ENCODE results near the gene CAV1.

Gene CAV1

DNA sequence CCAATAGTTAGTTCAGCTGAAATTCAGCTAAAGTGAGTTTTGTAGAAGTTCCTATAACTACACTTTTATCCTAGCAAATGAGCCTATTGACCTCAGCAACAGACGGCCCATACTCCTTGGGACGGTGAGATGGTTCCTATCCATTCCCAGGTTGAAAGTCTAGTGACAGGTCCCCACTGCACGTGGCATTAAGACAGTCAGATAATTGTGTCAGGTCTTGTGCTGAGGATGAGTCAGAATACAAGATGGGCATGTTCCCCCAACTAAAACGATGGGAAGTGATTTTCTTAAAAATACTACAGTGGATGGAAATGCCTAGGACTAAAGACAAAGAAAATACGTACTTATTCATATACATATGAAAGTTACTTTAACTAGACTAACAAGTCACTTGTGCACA lies 2.1 kb downstream of the CAV1 start:
- Histone ChIP-seq H3K4me3 (ENCODE audit: low read length in 2 of 2) (peak overlapping the region in 1 of 2 donors; percentile 49), H3K9ac (ENCODE audit: low read depth, low read length, poor library complexity) (no peak overlapping the region), H2AK5ac (ENCODE audit: low read depth, low read length) (no peak overlapping the region), H2BK12ac (ENCODE audit: low read length) (no peak overlapping the region), H2BK5ac (ENCODE audit: low read length) (no peak overlapping the region), H3K9me3 (replicated peaks in 1 of 2; ENCODE audit: control insufficient read depth in 2 of 2, insufficient read depth in 1 of 2, low read depth in 1 of 2, low read length in 2 of 2) (no peaks in the 10 kb centered on the region), H3K4ac (ENCODE audit: low read length) (no peak overlapping the region), H3K4me1 (ENCODE audit: control insufficient read depth in 2 of 2, insufficient read depth in 1 of 2, low read depth in 1 of 2, low read length in 2 of 2) (peaks cover 11 to 15% of the 10 kb centered on the region in 2 donors), H3K27me3 (ENCODE audit: control insufficient read depth in 3 of 3, insufficient read depth in 3 of 3, low read depth in 1 of 3, low read length in 3 of 3) (peaks cover 12 to 36% (median 27%) of the 10 kb centered on the region in 3 experiments), H3K36me3 (replicated peaks in 1 of 2; ENCODE audit: control insufficient read depth in 2 of 2, insufficient read depth in 2 of 2, low read length in 2 of 2) (no peaks in the 10 kb centered on the region), H3K79me1 (ENCODE audit: low read depth, low read length) (no peaks in the 10 kb centered on the region), H3K4me2 (ENCODE audit: insufficient read depth, low read length, poor library complexity, severe bottlenecking) (peak overlapping the region; percentile 96), H3K18ac (ENCODE audit: low read length) (no peak overlapping the region), H4K8ac (ENCODE audit: low read depth, low read length) (no peak overlapping the region), H3K27ac (replicated peaks; ENCODE audit: low read length) (no peak overlapping the region), H4K91ac (ENCODE audit: low read depth, low read length, poor library complexity) (no peak overlapping the region), H2BK15ac (ENCODE audit: low read length) (no peak overlapping the region), H2AFZ (ENCODE audit: low read length) (peak overlapping the region; percentile 92), H3K14ac (ENCODE audit: low read length) (no peak overlapping the region), H3K23ac (ENCODE audit: low read depth, low read length, poor library complexity) (peak overlapping the region; percentile 96), H2BK120ac (ENCODE audit: low read depth, low read length) (no peak overlapping the region)
- no CpG with 5 or more reads among the region's 5 CpGs for WGBS, 2 donors (ENCODE audit: extremely low coverage in 2 of 2, insufficient read length in 2 of 2, insufficient replicate concordance in 1 of 2)
- DNase-seq (ENCODE audit: low spot score): no peak

DNA sequence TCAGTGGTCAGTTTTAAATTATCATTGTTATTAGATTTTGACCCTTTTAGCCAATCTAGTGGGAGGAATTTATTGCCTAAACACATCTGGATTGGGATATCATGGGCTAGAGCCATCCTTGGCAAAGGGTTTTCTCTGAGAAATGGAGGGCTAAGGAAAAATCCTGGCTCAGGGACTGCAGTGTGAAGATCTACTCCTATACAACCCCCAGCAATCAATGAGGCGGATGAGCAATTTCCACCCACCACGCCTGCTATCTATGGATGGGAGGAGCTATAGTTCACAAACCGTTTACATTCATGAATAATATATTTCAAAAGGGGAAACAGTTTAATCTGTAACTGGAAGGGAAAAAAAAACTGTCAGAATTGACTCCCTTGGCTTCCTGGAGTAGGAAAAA lies 2.7 kb downstream of the CAV1 start:
- H3K4me2 ChIP-seq (ENCODE audit: insufficient read depth, low read length, poor library complexity, severe bottlenecking): no peak overlapping the region
- no peak overlapping the region for H3K27ac ChIP-seq (replicated peaks; ENCODE audit: low read length)
- H3K4me3 ChIP-seq (ENCODE audit: low read length in 2 of 2): no peak overlapping the region
- H2BK5ac ChIP-seq (ENCODE audit: low read length): no peak overlapping the region
- no peaks in the 10 kb centered on the region for H3K79me1 ChIP-seq (ENCODE audit: low read depth, low read length)
- H3K9me3 ChIP-seq (replicated peaks in 1 of 2; ENCODE audit: control insufficient read depth in 2 of 2, insufficient read depth in 1 of 2, low read depth in 1 of 2, low read length in 2 of 2): no peaks in the 10 kb centered on the region
- H3K23ac ChIP-seq (ENCODE audit: low read depth, low read length, poor library complexity): no peak overlapping the region
- no peak overlapping the region for H3K4ac ChIP-seq (ENCODE audit: low read length)
- peaks cover 12 to 36% (median 27%) of the 10 kb centered on the region in 3 experiments for H3K27me3 ChIP-seq (ENCODE audit: control insufficient read depth in 3 of 3, insufficient read depth in 3 of 3, low read depth in 1 of 3, low read length in 3 of 3)
- peaks cover 9 to 15% of the 10 kb centered on the region in 2 donors for H3K4me1 ChIP-seq (ENCODE audit: control insufficient read depth in 2 of 2, insufficient read depth in 1 of 2, low read depth in 1 of 2, low read length in 2 of 2)
- H2AK5ac ChIP-seq (ENCODE audit: low read depth, low read length): no peak overlapping the region
- no peak overlapping the region for H2AFZ ChIP-seq (ENCODE audit: low read length)
- H2BK12ac ChIP-seq (ENCODE audit: low read length): no peak overlapping the region
- no peak for DNase-seq (ENCODE audit: low spot score)
- no peaks in the 10 kb centered on the region for H3K36me3 ChIP-seq (replicated peaks in 1 of 2; ENCODE audit: control insufficient read depth in 2 of 2, insufficient read depth in 2 of 2, low read length in 2 of 2)
- no peak overlapping the region for H3K14ac ChIP-seq (ENCODE audit: low read length)
- H4K91ac ChIP-seq (ENCODE audit: low read depth, low read length, poor library complexity): no peak overlapping the region
- no peak overlapping the region for H2BK120ac ChIP-seq (ENCODE audit: low read depth, low read length)
- no peak overlapping the region for H2BK15ac ChIP-seq (ENCODE audit: low read length)
- H3K18ac ChIP-seq (ENCODE audit: low read length): no peak overlapping the region
- no peak overlapping the region for H4K8ac ChIP-seq (ENCODE audit: low read depth, low read length)
- no CpG with 5 or more reads among the region's 3 CpGs for WGBS, 2 donors (ENCODE audit: extremely low coverage in 2 of 2, insufficient read length in 2 of 2, insufficient replicate concordance in 1 of 2)
- no peak overlapping the region for H3K9ac ChIP-seq (ENCODE audit: low read depth, low read length, poor library complexity)

- no peak overlapping the region for H3K18ac ChIP-seq (ENCODE audit: low read length)
- H3K36me3 ChIP-seq (replicated peaks in 1 of 2; ENCODE audit: control insufficient read depth in 2 of 2, insufficient read depth in 2 of 2, low read length in 2 of 2): no peaks in the 10 kb centered on the region
- peaks cover 12 to 36% (median 27%) of the 10 kb centered on the region in 3 experiments for H3K27me3 ChIP-seq (ENCODE audit: control insufficient read depth in 3 of 3, insufficient read depth in 3 of 3, low read depth in 1 of 3, low read length in 3 of 3)
- H3K27ac ChIP-seq (replicated peaks; ENCODE audit: low read length): no peak overlapping the region
- H3K4me2 ChIP-seq (ENCODE audit: insufficient read depth, low read length, poor library complexity, severe bottlenecking): no peak overlapping the region
- no peak overlapping the region for H3K9ac ChIP-seq (ENCODE audit: low read depth, low read length, poor library complexity)
- no peak overlapping the region for H2BK5ac ChIP-seq (ENCODE audit: low read length)
- no peak for DNase-seq (ENCODE audit: low spot score)
- H4K91ac ChIP-seq (ENCODE audit: low read depth, low read length, poor library complexity): no peak overlapping the region
- no peak overlapping the region for H2AK5ac ChIP-seq (ENCODE audit: low read depth, low read length)
- no CpG with 5 or more reads among the region's 3 CpGs for WGBS, 2 donors (ENCODE audit: extremely low coverage in 2 of 2, insufficient read length in 2 of 2, insufficient replicate concordance in 1 of 2)
- H3K4me3 ChIP-seq (ENCODE audit: low read length in 2 of 2): no peak overlapping the region
- H3K9me3 ChIP-seq (replicated peaks in 1 of 2; ENCODE audit: control insufficient read depth in 2 of 2, insufficient read depth in 1 of 2, low read depth in 1 of 2, low read length in 2 of 2): no peaks in the 10 kb centered on the region
- no peaks in the 10 kb centered on the region for H3K79me1 ChIP-seq (ENCODE audit: low read depth, low read length)
- H3K4me1 ChIP-seq (ENCODE audit: control insufficient read depth in 2 of 2, insufficient read depth in 1 of 2, low read depth in 1 of 2, low read length in 2 of 2): peaks cover 9 to 15% of the 10 kb centered on the region in 2 donors
- no peak overlapping the region for H3K23ac ChIP-seq (ENCODE audit: low read depth, low read length, poor library complexity)
- H2BK15ac ChIP-seq (ENCODE audit: low read length): no peak overlapping the region
- no peak overlapping the region for H3K14ac ChIP-seq (ENCODE audit: low read length)
- peak overlapping the region; percentile 12 for H2AFZ ChIP-seq (ENCODE audit: low read length)
- H2BK12ac ChIP-seq (ENCODE audit: low read length): no peak overlapping the region
- no peak overlapping the region for H4K8ac ChIP-seq (ENCODE audit: low read depth, low read length)
- no peak overlapping the region for H3K4ac ChIP-seq (ENCODE audit: low read length)
- no peak overlapping the region for H2BK120ac ChIP-seq (ENCODE audit: low read depth, low read length)
Observed at GRCh38 chr7:116528008-116528789, 3.4 kb downstream of the CAV1 start.

GRCh38 chr7:116529250-116529649 lies 4.4 kb downstream of the CAV1 start:
- no CpG with 5 or more reads among the region's 1 CpG for WGBS, 2 donors (ENCODE audit: extremely low coverage in 2 of 2, insufficient read length in 2 of 2, insufficient replicate concordance in 1 of 2)

More at GRCh38 chr7:116529250-116529649, 4.4 kb downstream of the CAV1 start:
- Histone ChIP-seq H2AK5ac (ENCODE audit: low read depth, low read length) (no peak overlapping the region), H3K9me3 (replicated peaks in 1 of 2; ENCODE audit: control insufficient read depth in 2 of 2, insufficient read depth in 1 of 2, low read depth in 1 of 2, low read length in 2 of 2) (no peaks in the 10 kb centered on the region), H3K27me3 (ENCODE audit: control insufficient read depth in 3 of 3, insufficient read depth in 3 of 3, low read depth in 1 of 3, low read length in 3 of 3) (peaks cover 12 to 31% (median 27%) of the 10 kb centered on the region in 3 experiments), H2BK5ac (ENCODE audit: low read length) (no peak overlapping the region), H3K14ac (ENCODE audit: low read length) (no peak overlapping the region), H3K4ac (ENCODE audit: low read length) (no peak overlapping the region), H3K18ac (ENCODE audit: low read length) (no peak overlapping the region), H3K4me2 (ENCODE audit: insufficient read depth, low read length, poor library complexity, severe bottlenecking) (no peak overlapping the region), H4K91ac (ENCODE audit: low read depth, low read length, poor library complexity) (no peak overlapping the region), H3K27ac (replicated peaks; ENCODE audit: low read length) (no peak overlapping the region), H2BK120ac (ENCODE audit: low read depth, low read length) (no peak overlapping the region), H3K79me1 (ENCODE audit: low read depth, low read length) (no peaks in the 10 kb centered on the region), H3K4me3 (ENCODE audit: low read length in 2 of 2) (no peak overlapping the region), H2AFZ (ENCODE audit: low read length) (no peak overlapping the region), H3K9ac (ENCODE audit: low read depth, low read length, poor library complexity) (no peak overlapping the region), H3K4me1 (ENCODE audit: control insufficient read depth in 2 of 2, insufficient read depth in 1 of 2, low read depth in 1 of 2, low read length in 2 of 2) (peaks cover 8 to 12% of the 10 kb centered on the region in 2 donors), H2BK12ac (ENCODE audit: low read length) (no peak overlapping the region), H4K8ac (ENCODE audit: low read depth, low read length) (no peak overlapping the region), H3K36me3 (replicated peaks in 1 of 2; ENCODE audit: control insufficient read depth in 2 of 2, insufficient read depth in 2 of 2, low read length in 2 of 2) (no peaks in the 10 kb centered on the region), H2BK15ac (ENCODE audit: low read length) (no peak overlapping the region), H3K23ac (ENCODE audit: low read depth, low read length, poor library complexity) (no peak overlapping the region)
- DNase-seq (ENCODE audit: low spot score): no peak

Measured in neuronal stem cell (in vitro differentiated cells).